Measurements from ENCODE around the gene FAM50B. TPM values are rescaled to one million over a fixed set of nuclear protein-coding genes. Genes with fewer than 3 reads are reported as not detected.

The FAM50B gene
- total and polyA plus RNA-seq, 10 of the 15 experiments (the other 5 are each of a cell fraction or from before 2014, with no cell fraction given) = 0.58 to 10.2 (median 5.9) TPM

DNA sequence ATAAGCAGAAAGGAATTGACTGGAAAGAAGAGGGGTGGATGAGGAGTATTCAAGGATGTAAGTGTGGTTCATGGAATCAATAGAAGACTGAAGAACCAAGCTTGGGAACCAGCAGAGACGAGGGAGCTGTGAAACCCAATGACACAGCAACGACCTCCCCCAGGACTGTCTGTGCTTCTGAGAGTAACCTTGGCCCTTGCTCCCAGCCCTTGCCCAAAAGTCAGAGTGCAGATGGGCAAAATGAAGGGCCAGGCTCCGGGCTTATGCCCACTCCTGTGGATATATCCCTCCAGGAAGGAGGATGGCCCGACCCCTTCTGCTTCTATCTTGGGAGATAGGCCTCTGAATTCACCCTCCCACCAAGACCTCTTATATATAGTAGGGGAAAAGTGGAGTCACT is 24.9 kb downstream of the FAM50B start:
- Histone ChIP-seq H3K4me3 (no peak overlapping the region), H4K20me1 (ENCODE audit: control insufficient read depth, insufficient read depth) (no peaks in the 10 kb centered on the region), H3K27ac (ENCODE audit: control insufficient read depth, insufficient read depth) (no peak overlapping the region), H2AFZ (ENCODE audit: control insufficient read depth, low read depth, low read length) (no peak overlapping the region), H3K4me1 (ENCODE audit: control insufficient read depth, insufficient read depth, low read length) (no peaks in the 10 kb centered on the region), H3K9ac (ENCODE audit: control insufficient read depth, insufficient read depth, low read length) (no peak overlapping the region), H3K27me3 (replicated peaks in 1 of 2; ENCODE audit: control insufficient read depth in 2 of 2, insufficient read depth in 2 of 2, low read length in 1 of 2) (peaks cover 0 to 3% of the 10 kb centered on the region in 2 experiments; a peak in 1 of 4 replicates), H3K79me2 (ENCODE audit: control insufficient read depth, insufficient read depth, low read length) (no peaks in the 10 kb centered on the region), H3K9me3 (replicated peaks; ENCODE audit: control insufficient read depth, insufficient read depth, low read length) (no peaks in the 10 kb centered on the region), H3K4me2 (ENCODE audit: control insufficient read depth, insufficient read depth) (no peak overlapping the region), H3K36me3 (ENCODE audit: control insufficient read depth in 2 of 2, insufficient read depth in 2 of 2, low read length in 1 of 2) (no peaks in the 10 kb centered on the region)
- no peak for DNase-seq (ENCODE audit: low read depth, low spot score)
- no peak for FAIRE-seq
- BruUV-seq (replicated peaks) = no TSS peak
- no peak for ATAC-seq
- ChIA-PET RAD21 (ENCODE audit: unreplicated experiment) (no interaction called here), SMC1A (ENCODE audit: uncharacterized antibody, unreplicated experiment) (no interaction called here), POLR2A (no interaction called here), CTCF (interaction anchor here (0.9 kb wide), 1 partner anchor 104 kb away, joined by 3 read pairs; no protein-coding TSS in a partner anchor)
- WGBS (ENCODE audit: insufficient coverage, insufficient replicate concordance, low lambda C conversion rate, missing lambda C conversion rate) = 0% methylated on average over 4 of the region's 4 CpGs
- TF ChIP-seq JUND (IDR thresholded peaks at IDR 0.05; ENCODE audit: low read depth, low read length) (no peak), BACH1 (IDR thresholded peaks at IDR 0.05; ENCODE audit: borderline replicate concordance) (no peak), PAX8 (IDR thresholded peaks at IDR 0.05) (no peak)
- TF ChIP-seq, protein P1, sequence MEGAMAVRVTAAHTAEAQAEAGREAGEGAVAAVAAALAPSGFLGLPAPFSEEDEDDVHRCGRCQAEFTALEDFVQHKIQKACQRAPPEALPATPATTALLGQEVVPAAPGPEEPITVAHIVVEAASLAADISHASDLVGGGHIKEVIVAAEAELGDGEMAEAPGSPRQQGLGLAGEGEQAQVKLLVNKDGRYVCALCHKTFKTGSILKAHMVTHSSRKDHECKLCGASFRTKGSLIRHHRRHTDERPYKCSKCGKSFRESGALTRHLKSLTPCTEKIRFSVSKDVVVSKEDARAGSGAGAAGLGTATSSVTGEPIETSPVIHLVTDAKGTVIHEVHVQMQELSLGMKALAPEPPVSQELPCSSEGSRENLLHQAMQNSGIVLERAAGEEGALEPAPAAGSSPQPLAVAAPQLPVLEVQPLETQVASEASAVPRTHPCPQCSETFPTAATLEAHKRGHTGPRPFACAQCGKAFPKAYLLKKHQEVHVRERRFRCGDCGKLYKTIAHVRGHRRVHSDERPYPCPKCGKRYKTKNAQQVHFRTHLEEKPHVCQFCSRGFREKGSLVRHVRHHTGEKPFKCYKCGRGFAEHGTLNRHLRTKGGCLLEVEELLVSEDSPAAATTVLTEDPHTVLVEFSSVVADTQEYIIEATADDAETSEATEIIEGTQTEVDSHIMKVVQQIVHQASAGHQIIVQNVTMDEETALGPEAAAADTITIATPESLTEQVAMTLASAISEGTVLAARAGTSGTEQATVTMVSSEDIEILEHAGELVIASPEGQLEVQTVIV (IDR thresholded peaks at IDR 0.05; ENCODE audit: borderline replicate concordance, partially characterized antibody) = no peak
- intact Hi-C loops (cut with micrococcal nuclease; ENCODE audit: unreplicated experiment) (no loop called here), in situ Hi-C loops (cut with MboI) (no loop called here)

- Histone ChIP-seq H4K20me1 (ENCODE audit: control insufficient read depth, insufficient read depth) (no peaks in the 10 kb centered on the region), H3K27ac (ENCODE audit: control insufficient read depth, insufficient read depth) (no peak overlapping the region), H2AFZ (ENCODE audit: control insufficient read depth, low read depth, low read length) (no peak overlapping the region), H3K9me3 (replicated peaks; ENCODE audit: control insufficient read depth, insufficient read depth, low read length) (no peaks in the 10 kb centered on the region), H3K4me2 (ENCODE audit: control insufficient read depth, insufficient read depth) (no peak overlapping the region), H3K4me3 (no peak overlapping the region), H3K27me3 (replicated peaks in 1 of 2; ENCODE audit: control insufficient read depth in 2 of 2, insufficient read depth in 2 of 2, low read length in 1 of 2) (peaks cover 0 to 3% of the 10 kb centered on the region in 2 experiments; a peak in 1 of 4 replicates), H3K79me2 (ENCODE audit: control insufficient read depth, insufficient read depth, low read length) (no peaks in the 10 kb centered on the region), H3K36me3 (ENCODE audit: control insufficient read depth in 2 of 2, insufficient read depth in 2 of 2, low read length in 1 of 2) (no peaks in the 10 kb centered on the region), H3K9ac (ENCODE audit: control insufficient read depth, insufficient read depth, low read length) (no peak overlapping the region), H3K4me1 (ENCODE audit: control insufficient read depth, insufficient read depth, low read length) (no peaks in the 10 kb centered on the region)
- DNase-seq (ENCODE audit: low read depth, low spot score) = no peak
- CTCF ChIA-PET = no interaction called here
- intact Hi-C loops (cut with micrococcal nuclease; ENCODE audit: unreplicated experiment) = no loop called here
- in situ Hi-C loops (cut with MboI) = no loop called here
- POLR2A ChIA-PET = no interaction called here
- no TSS peak for BruUV-seq (replicated peaks)
- RAD21 ChIA-PET (ENCODE audit: unreplicated experiment) = no interaction called here
- ATAC-seq = no peak
- SMC1A ChIA-PET (ENCODE audit: uncharacterized antibody, unreplicated experiment) = no interaction called here
- no peak for FAIRE-seq
- WGBS (ENCODE audit: insufficient coverage, insufficient replicate concordance, low lambda C conversion rate, missing lambda C conversion rate) = 57% methylated on average over 5 of the region's 5 CpGs
- TF ChIP-seq NRF1 (conservative IDR thresholded peaks at IDR 0.05; ENCODE audit: low read depth, low read length) = no peak
- no peak for TF ChIP-seq RAD51 (IDR thresholded peaks at IDR 0.05)
- no peak for TF ChIP-seq ZBTB4 (CRISPR knock-in tag; IDR thresholded peaks at IDR 0.05)
- no peak for TF ChIP-seq FOXK2 (IDR thresholded peaks at IDR 0.05)
- TF ChIP-seq MYB (IDR thresholded peaks at IDR 0.05; ENCODE audit: borderline replicate concordance, low read depth, low read length) = no peak
- no peak for TF ChIP-seq BCLAF1 (IDR thresholded peaks at IDR 0.05)
Observed at GRCh38 chr6:3875486-3875885, 26.3 kb downstream of the FAM50B start.

Measured in GM12878 (cell line).